ENCODE data around the gene NTN1. TPM values are rescaled to one million over a fixed set of nuclear protein-coding genes. Genes with fewer than 3 reads are reported as not detected.

NTN1 gene
- total RNA-seq, 2 donors from 2014 or later: 0.63 to 0.87 TPM

DNA sequence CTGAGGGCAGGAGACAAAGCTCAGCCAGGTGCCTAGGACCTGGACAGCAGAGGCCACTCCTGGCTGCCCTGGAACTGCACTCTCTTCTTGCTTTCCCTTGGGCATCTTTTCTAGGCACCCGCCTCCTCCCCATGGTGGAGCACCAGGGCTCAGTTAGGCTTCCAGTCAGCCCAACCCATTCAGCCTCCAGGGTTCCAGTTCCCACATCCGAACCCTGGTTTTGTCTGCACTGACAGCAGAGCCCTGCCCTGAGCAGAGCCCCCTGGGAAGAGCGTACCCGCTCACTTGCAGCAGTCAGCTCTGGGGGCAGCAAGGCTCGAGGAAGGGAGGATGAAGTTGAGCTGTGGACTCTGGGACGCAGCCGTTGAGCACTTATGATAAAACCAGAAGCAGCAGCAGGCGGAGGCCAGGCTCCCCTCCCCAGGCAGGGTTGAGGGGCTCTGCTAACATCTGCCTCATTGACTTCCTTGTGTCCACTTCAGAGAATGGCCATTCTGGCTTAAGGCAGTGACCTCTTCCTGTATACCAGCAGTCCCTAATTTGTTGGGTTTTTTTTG lies 213.2 kb downstream of the NTN1 start:
- Mint-ChIP-seq H3K4me1 (peaks cover 9% of the 10 kb centered on the region), H3K9me3 (no peaks in the 10 kb centered on the region), H3K4me3 (no peak overlapping the region), H3K27ac (no peak overlapping the region), H3K36me3 (ENCODE audit: low read depth) (no peaks in the 10 kb centered on the region), H3K27me3 (no peaks in the 10 kb centered on the region)
- no peak for ATAC-seq (replicated peaks)

DNA sequence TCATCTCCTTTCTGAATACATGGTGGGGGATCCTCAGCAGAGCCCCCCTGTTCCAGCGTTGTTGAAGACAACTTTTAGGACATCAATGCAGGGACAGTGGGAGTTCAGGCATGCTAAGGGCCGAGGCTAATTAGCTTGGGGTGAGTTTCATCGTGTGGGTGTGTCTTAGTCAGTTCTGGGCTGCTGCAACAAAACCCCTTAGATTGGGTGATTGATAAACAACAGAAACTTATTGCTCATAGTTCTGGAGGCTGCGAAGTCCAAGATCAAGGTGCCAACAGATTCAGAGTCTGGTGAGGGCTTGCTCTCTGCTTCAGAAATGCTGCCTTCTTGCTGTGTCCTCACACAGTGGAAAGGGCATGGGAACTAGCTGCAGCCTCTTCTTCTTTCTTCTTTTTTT lies 214.0 kb downstream of the NTN1 start:
- peak overlapping the region; percentile 63 for H3K27ac Mint-ChIP-seq
- no peaks in the 10 kb centered on the region for H3K27me3 Mint-ChIP-seq
- ATAC-seq (replicated peaks): peak; percentile 72
- no peaks in the 10 kb centered on the region for H3K9me3 Mint-ChIP-seq
- no peak overlapping the region for H3K4me3 Mint-ChIP-seq
- no peaks in the 10 kb centered on the region for H3K36me3 Mint-ChIP-seq (ENCODE audit: low read depth)
- H3K4me1 Mint-ChIP-seq: peaks cover 9% of the 10 kb centered on the region

DNA sequence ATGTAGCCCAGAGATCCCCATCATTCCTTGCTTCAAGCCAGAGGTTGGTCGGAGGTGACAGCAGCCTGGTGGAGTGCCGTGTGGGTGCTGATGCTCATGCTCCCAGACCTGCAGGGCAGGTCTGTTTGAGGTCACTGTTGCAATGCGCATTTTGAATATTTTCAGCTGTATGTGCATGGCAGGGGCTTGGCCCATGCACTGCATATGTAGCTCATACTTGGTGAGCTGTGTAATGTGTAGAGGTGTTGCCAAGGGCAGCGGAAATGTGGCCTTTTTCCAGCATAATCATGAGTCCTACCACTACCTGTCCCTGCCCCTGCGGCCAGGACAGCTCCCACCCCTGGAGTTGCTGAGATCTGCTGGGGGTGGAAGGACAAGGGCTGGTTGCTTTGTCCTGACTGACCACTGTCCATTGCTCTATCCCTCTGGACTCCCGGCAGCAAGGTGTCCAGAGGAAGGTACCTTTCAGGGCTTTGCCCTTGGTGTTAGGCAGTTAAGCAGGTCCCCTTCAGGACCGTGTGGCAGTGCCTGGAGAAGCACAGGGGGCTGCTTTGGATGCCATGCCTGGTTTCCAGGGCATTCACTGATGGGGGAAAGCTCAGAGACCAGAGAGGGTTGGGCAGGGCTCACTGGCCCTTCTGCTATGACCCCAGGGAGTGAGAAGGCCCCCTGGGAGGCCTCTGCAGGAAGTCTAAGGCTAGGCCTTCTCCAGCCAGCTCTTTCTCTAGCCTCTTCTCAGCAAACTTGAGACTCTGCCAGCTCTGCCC lies 215.2 kb downstream of the NTN1 start:
- no peak for ATAC-seq (replicated peaks)
- Mint-ChIP-seq H3K9me3 (no peaks in the 10 kb centered on the region), H3K36me3 (ENCODE audit: low read depth) (no peaks in the 10 kb centered on the region), H3K27me3 (no peaks in the 10 kb centered on the region), H3K4me3 (no peak overlapping the region), H3K27ac (no peak overlapping the region), H3K4me1 (peaks cover 9% of the 10 kb centered on the region)

DNA sequence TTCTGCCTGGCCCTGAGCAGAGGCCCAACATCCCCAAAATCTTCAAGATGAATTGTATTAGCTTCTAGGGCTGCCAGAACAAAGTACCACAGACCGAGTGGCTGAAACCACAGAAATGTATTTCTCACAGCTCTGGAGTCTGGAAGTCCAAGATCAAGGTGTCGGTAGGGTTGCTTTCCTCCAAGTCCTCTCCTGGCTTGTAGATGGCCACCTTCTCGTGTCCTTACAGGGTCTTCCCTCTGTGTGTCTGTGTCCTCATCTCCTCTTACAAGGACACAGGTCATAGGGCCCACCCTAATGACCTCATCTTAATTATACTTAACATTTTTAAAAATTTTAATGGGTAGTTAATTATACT lies 215.7 kb downstream of the NTN1 start:
- Mint-ChIP-seq H3K4me3 (no peak overlapping the region), H3K27ac (no peak overlapping the region), H3K9me3 (no peaks in the 10 kb centered on the region), H3K4me1 (peaks cover 9% of the 10 kb centered on the region), H3K36me3 (ENCODE audit: low read depth) (no peaks in the 10 kb centered on the region), H3K27me3 (no peaks in the 10 kb centered on the region)
- no peak for ATAC-seq (replicated peaks)

DNA sequence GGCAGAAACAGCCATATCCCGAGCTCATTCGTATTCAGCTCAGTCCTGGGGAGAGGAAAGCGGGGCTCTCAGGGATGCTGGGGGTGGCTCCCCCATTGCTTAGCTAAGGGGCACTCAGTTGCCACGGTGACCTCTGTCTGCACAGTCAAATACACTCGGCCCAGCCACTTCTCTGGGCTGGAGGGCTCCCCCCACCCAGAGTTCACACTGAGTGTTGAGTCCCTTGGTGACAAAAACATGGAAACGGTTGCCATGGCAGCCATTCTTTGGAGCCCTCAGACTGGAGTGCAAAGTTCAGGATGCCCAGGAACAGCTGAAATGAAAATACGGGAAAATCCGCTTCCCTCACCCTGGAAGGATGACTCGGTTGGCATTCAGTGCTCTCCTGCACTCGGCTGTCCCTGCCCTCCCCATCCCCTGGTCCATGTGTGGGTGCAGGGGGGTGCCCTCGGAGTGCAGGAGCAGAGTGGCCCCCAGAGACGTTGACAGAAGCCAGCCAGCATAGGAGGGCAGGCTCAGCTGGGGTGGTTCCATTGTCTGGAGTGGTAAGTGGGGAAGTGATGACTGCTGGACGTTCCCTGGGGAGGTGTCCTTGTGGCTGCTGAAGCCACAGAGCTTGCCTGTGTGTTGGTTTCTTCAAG lies 216.5 kb downstream of the NTN1 start:
- no peaks in the 10 kb centered on the region for H3K9me3 Mint-ChIP-seq
- peaks cover 9% of the 10 kb centered on the region for H3K4me1 Mint-ChIP-seq
- H3K27me3 Mint-ChIP-seq: no peaks in the 10 kb centered on the region
- H3K36me3 Mint-ChIP-seq (ENCODE audit: low read depth): no peaks in the 10 kb centered on the region
- ATAC-seq (replicated peaks): no peak
- no peak overlapping the region for H3K4me3 Mint-ChIP-seq
- H3K27ac Mint-ChIP-seq: no peak overlapping the region

DNA sequence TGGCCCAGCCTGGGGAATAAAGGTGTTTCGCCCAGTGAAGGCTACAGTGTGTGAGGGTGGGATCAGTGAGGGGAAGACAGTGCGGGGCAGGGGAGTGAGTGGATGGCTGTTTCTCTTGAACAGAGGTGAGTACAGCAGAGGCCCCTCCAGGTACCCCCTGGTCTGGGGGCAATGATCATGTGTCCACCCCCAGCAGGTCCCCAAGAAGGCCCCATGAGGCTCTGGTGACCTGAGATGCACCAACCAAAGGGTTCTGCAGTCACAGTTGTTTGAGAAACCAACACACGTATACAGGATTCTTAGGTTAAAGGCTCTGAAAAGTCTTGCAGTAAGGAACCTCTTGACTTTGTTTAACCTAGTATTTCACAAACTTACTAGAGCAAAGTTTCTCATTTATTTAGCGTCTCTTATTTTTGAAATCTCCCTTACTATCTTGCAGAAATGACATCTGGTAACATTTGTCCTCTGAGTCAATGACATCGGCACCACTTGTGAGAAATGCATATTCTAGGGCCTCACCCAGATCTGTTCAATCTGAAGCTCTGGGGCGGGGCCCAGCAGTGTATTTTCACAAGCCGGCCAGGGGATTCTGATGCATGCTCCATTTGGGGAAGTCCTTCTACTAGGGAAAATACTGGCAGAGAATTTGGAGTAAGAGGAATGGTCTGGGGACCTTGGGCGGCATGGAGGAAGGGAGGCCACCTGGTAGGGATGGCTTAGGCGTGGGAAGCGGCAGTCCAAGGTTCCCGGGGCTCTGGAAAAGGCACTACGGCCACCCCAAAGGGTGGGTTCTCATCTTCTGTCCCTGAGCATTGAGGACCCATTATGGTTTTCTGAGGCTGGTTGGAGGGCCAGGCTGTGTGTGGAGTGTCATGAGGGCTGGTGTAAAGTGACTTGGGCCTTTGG lies 217.3 kb downstream of the NTN1 start:
- Mint-ChIP-seq H3K36me3 (ENCODE audit: low read depth) (no peaks in the 10 kb centered on the region), H3K27ac (peak overlapping the region; percentile 62), H3K4me1 (peaks cover 9% of the 10 kb centered on the region), H3K27me3 (no peaks in the 10 kb centered on the region), H3K4me3 (peak overlapping the region; percentile 82), H3K9me3 (no peaks in the 10 kb centered on the region)
- ATAC-seq (replicated peaks): no peak

DNA sequence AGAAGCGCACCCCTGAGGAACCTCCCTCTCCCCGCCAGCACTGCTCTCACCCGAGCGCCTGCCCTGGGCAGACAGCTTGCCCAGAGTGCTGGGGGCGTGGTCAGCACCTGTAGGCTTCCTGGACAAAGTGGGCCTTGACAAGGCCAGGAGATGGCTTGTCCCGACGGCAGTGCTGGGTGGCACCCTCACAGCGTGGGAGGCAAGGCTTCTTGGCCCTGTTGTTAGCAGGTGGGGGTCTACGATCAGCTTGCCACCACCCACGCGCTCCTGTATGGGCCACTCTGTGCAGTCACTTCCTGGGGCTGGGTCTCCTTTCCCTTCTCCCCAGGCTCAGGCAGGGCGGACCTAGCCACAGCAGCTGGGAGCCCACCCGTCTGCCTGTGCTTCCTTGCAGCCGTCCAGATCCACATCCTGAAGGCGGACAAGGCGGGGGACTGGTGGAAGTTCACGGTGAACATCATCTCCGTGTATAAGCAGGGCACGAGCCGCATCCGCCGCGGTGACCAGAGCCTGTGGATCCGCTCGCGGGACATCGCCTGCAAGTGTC lies 218.0 kb downstream of the NTN1 start:
- ATAC-seq (replicated peaks): peak; percentile 21
- H3K27me3 Mint-ChIP-seq: no peaks in the 10 kb centered on the region
- peak overlapping the region; percentile 82 for H3K4me3 Mint-ChIP-seq
- peaks cover 9% of the 10 kb centered on the region for H3K4me1 Mint-ChIP-seq
- H3K27ac Mint-ChIP-seq: peak overlapping the region; percentile 62
- H3K9me3 Mint-ChIP-seq: no peaks in the 10 kb centered on the region
- H3K36me3 Mint-ChIP-seq (ENCODE audit: low read depth): no peaks in the 10 kb centered on the region

DNA sequence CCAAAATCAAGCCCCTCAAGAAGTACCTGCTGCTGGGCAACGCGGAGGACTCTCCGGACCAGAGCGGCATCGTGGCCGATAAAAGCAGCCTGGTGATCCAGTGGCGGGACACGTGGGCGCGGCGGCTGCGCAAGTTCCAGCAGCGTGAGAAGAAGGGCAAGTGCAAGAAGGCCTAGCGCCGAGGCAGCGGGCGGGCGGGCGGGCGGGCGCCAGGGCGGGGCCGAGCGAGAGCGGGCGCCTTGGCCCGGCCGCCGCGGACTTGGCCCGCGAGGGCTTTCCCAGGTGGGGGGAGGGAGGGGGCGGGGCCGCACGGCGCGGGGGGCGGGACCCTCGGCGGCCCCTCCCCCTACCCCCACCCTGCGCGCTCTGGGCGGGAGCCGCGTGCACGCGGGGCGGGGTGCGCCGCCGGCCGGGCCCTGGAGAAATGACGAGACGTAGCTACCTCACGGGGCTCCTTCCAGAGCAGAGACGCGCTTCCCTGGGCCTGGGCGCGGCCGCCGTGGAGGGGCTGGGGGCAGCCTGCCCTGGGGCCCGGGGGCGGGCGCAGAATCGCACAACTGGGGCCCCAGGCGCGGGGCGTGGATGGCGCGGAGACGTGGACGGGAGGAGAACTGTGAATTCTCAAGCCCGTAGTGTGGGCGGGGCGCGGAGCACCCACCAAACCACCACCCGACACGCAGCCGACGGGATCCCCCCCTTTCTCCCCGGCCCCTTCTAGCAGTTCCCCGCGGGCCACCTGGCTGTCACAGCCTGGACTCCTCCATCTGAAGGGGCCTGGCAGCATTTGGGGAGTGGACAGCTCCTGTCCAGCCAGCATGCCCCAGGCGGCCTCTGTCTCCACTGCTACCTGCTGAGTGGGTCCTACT lies 218.7 kb downstream of the NTN1 start:
- Mint-ChIP-seq H3K4me3 (peak overlapping the region; percentile 82), H3K4me1 (peaks cover 9% of the 10 kb centered on the region), H3K9me3 (no peaks in the 10 kb centered on the region), H3K27me3 (no peaks in the 10 kb centered on the region), H3K36me3 (ENCODE audit: low read depth) (no peaks in the 10 kb centered on the region), H3K27ac (peak overlapping the region; percentile 62)
- ATAC-seq (replicated peaks): peak; percentile 71

DNA sequence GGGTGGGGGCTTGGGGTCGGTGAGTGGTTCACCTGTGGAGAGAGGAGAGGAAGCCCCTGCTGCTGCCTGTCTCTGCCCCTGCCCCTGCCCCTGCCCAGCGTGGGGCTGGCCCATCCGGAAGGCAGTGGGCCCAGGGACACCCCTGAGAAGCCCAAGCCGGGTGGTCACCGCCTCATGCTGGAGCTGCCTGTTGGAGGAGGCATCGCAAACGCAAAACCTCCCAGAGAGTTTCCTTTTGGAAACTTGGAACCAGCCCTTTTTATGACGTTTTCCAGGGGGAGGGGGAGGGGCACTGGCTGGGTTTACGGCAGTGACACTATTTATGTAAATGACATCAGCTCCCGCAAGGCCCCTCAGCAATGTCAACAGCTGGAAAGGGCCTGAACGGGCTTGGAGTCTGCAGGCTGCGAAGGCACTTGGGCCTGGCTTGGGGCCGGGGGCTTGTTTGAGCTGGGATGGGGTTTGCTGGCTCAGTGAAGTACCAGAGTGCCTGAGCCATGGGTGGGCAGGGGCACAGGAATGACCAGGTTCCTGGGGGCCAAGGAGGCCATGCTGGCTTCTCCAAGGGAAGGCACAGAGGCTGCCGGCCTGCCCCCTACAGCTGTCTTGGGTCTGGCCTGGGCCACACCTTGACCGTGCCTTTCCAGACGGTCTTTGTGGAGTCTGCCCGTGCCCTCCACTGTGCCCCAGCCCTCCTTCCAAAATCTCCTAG lies 219.5 kb downstream of the NTN1 start:
- Mint-ChIP-seq H3K9me3 (no peaks in the 10 kb centered on the region), H3K27ac (no peak overlapping the region), H3K4me3 (peak overlapping the region; percentile 11), H3K4me1 (peaks cover 5% of the 10 kb centered on the region), H3K27me3 (no peaks in the 10 kb centered on the region), H3K36me3 (ENCODE audit: low read depth) (no peaks in the 10 kb centered on the region)
- no peak for ATAC-seq (replicated peaks)

DNA sequence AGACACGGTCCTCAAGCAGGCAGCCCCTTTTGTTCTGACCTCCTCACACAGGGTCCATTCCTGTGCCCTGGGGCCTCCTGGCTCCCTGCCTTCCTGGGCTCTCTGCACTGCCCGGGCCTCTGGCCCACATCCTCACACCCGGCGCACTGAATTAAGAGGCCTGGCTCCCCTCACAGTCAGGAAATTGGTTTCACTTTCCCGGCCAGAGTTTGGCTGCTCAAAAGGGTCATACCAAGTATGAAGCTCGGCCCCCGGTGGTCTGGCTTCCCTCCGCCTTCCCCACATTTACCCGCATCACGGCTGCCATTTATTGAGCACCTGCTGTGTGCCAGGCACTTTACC lies 220.0 kb downstream of the NTN1 start:
- H3K4me3 Mint-ChIP-seq: peak overlapping the region; percentile 11
- H3K27me3 Mint-ChIP-seq: no peaks in the 10 kb centered on the region
- H3K9me3 Mint-ChIP-seq: no peaks in the 10 kb centered on the region
- peaks cover 5% of the 10 kb centered on the region for H3K4me1 Mint-ChIP-seq
- H3K36me3 Mint-ChIP-seq (ENCODE audit: low read depth): no peaks in the 10 kb centered on the region
- H3K27ac Mint-ChIP-seq: no peak overlapping the region
- ATAC-seq (replicated peaks): no peak

DNA sequence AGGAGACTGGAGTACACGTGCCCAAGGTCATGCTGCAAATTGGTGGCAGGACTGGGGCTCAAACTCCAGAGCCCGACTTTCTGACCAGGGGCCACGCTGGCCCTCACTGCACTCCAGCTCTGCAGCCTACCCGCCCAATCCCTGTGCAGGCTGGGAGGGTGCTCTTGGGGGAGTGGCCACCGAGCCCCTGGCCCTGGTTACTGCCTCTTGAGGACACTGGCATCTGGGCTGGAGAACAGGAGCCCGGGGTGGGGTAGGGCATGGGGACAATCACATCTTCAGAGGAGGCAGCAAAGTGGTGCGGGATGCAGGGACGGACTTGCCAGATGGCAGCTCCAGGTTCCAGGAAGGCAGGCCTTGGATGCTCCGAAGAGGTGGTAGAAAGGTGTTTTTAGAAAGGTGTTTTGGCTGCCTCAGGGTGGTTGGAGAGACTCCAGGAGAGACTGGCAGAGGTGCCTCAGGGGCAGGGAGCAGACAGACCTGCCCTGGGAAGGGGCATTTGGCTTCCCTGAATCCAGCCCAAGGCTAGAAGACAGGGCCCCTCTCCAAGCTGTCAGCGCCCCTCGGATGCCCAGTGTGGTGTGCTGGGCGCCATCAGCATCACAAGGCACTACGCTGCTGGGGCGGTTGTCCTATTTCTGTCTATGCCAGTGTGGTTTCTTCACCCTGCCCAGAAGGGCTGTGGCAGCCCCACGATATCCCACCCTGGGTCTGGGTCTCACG lies 220.6 kb downstream of the NTN1 start:
- no peaks in the 10 kb centered on the region for H3K27me3 Mint-ChIP-seq
- ATAC-seq (replicated peaks): no peak
- H3K4me1 Mint-ChIP-seq: peaks cover 5% of the 10 kb centered on the region
- H3K9me3 Mint-ChIP-seq: no peaks in the 10 kb centered on the region
- no peaks in the 10 kb centered on the region for H3K36me3 Mint-ChIP-seq (ENCODE audit: low read depth)
- H3K4me3 Mint-ChIP-seq: no peak overlapping the region
- H3K27ac Mint-ChIP-seq: no peak overlapping the region

DNA sequence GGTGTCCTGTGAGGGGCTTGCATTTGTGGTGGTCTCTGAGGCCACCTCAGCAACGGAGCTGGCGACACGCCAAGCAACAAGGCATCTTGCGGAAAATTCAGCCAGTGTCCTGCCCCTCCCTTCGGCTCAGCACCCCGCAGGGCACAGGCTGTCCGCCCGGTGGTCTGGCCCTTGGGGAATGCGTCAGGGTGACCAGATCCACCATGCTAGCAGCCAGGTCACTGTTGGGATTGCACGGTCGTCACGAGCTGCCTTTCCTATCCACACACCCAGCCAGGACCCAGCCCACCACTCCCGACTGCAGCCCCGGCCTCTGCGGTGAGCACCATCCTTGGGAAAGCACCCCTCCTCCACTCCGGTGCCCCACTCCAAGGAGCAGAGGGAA lies 221.2 kb downstream of the NTN1 start:
- Mint-ChIP-seq H3K36me3 (ENCODE audit: low read depth) (no peaks in the 10 kb centered on the region), H3K27me3 (no peaks in the 10 kb centered on the region), H3K27ac (no peak overlapping the region), H3K4me1 (peaks cover 5% of the 10 kb centered on the region), H3K9me3 (no peaks in the 10 kb centered on the region), H3K4me3 (no peak overlapping the region)
- no peak for ATAC-seq (replicated peaks)

DNA sequence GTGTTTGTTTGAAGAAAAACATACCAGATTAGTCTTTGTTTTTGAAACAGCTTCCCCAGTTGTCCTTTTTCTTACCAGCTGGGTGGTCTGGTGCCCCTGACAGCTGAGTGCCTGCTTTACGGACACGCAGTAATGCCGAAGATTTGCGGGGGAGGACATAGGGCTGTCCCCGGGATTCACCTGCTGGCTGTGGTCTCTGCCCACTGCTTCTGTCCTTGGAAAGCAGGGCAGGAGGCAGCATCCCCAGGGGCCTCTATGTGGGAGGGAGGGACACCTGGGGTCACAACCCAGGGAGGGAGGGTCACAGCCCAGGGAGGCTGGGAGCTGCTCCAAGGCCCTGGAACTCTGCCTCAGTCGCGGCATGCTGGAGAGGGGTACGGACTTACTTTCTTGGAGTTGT lies 221.7 kb downstream of the NTN1 start:
- ATAC-seq (replicated peaks): no peak
- H3K27me3 Mint-ChIP-seq: no peaks in the 10 kb centered on the region
- H3K27ac Mint-ChIP-seq: no peak overlapping the region
- H3K9me3 Mint-ChIP-seq: no peaks in the 10 kb centered on the region
- H3K4me3 Mint-ChIP-seq: no peak overlapping the region
- no peaks in the 10 kb centered on the region for H3K36me3 Mint-ChIP-seq (ENCODE audit: low read depth)
- H3K4me1 Mint-ChIP-seq: peaks cover 5% of the 10 kb centered on the region
